HK-2 (cell line): ENCODE results near the gene OSCP1.

Experiments used
- DNase-seq: peaks from one replicate; pipeline ENCODE4 v3.0.0-alpha.2; 2018; ENCODE audit not compliant: unreplicated experiment

OSCP1 gene

GRCh38 chr1:36383240-36383639 is 67.0 kb downstream of the OSCP1 start:
- no peak for DNase-seq

- DNase-seq, result no peak
These were observed 67.6 kb downstream of the OSCP1 start for GRCh38 chr1:36382669-36383068.

- DNase-seq, result no peak
These were observed 68.0 kb downstream of the OSCP1 start for GRCh38 chr1:36382231-36382630.

GRCh38 chr1:36381405-36381804 is 68.8 kb downstream of the OSCP1 start:
- DNase-seq, result no peak

GRCh38 chr1:36380782-36381181 is 69.5 kb downstream of the OSCP1 start:
- DNase-seq, result no peak

GRCh38 chr1:36380143-36380619 is 70.1 kb downstream of the OSCP1 start:
- no peak for DNase-seq

GRCh38 chr1:36377791-36378492 is 72.3 kb downstream of the OSCP1 start:
- no peak for DNase-seq

- no peak for DNase-seq
These were observed 77.6 kb downstream of the OSCP1 start for GRCh38 chr1:36372617-36373016.

GRCh38 chr1:36369061-36369861 is 81.0 kb downstream of the OSCP1 start:
- DNase-seq, result peak; percentile 76
